ENCODE results near the gene ZSWIM4.
A peak's percentile ranks its signal among the peaks of the same experiment; 100 is the strongest.

DNA sequence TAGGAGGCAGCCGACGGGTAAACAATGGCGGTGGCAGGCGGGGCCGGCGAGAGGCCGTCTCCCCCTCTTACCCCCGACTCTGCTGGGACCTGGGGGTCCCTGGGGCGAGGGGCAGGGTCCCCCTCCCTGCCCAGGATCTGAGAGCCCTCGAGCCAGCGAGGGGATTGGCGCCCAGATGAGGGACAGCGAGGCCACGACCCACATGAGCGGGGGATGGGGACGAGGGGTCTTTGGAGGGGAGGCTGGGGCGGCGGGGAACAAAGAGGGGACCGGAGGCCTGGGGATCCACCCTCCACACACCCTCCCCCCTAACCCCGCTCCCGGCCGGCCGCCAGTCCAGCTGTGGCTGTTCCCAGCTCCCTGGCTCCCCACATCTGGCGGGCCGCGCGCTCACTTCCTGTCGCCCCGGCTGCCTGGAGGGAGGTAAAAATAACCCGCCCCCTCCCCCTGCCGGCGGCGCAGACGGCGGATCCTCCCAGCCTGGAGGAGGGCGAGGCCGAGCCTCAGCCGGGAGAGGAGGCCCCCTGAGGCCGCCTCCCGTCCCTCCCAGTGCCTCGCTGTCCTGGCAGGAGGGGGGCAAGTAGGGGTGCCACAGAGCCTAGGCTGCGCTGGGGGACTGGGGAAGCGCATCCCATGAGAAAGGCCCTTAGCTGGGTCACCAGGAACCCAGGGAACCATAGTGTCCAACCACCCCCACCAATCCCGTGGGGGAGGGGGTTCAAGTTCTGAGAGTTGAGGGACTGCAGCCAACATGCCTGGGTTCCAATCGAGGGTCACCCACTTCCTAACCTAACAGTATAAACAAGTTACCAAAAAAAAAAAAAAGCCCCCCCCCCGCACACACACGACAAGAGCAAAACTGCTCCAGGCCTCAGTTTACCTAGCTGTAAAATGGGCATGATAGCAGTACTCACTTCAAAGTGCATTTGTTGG is 52.4 kb downstream of the ZSWIM4 start:
- TF ChIP-seq, protein P1, sequence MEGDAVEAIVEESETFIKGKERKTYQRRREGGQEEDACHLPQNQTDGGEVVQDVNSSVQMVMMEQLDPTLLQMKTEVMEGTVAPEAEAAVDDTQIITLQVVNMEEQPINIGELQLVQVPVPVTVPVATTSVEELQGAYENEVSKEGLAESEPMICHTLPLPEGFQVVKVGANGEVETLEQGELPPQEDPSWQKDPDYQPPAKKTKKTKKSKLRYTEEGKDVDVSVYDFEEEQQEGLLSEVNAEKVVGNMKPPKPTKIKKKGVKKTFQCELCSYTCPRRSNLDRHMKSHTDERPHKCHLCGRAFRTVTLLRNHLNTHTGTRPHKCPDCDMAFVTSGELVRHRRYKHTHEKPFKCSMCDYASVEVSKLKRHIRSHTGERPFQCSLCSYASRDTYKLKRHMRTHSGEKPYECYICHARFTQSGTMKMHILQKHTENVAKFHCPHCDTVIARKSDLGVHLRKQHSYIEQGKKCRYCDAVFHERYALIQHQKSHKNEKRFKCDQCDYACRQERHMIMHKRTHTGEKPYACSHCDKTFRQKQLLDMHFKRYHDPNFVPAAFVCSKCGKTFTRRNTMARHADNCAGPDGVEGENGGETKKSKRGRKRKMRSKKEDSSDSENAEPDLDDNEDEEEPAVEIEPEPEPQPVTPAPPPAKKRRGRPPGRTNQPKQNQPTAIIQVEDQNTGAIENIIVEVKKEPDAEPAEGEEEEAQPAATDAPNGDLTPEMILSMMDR (IDR thresholded peaks at IDR 0.05): 0 out of 2 replicates have a peak, but pooled peaks have one; percentile 5
- no peak for TF ChIP-seq ZFX (IDR thresholded peaks at IDR 0.05; ENCODE audit: borderline replicate concordance)
